ENCODE results near the gene TMEM50A.
A peak's percentile ranks its signal among the peaks of the same experiment; 100 is the strongest.
"Not testable (repeated sequence)": the region's sequence is repeated elsewhere in the genome, so short reads cannot be mapped to it uniquely, and the experiment has no call there.

TMEM50A gene

GRCh38 chr1:25337483-25338187 lies 499 bp upstream of the TMEM50A start:
- DNase-seq, result peak; percentile 58

DNA sequence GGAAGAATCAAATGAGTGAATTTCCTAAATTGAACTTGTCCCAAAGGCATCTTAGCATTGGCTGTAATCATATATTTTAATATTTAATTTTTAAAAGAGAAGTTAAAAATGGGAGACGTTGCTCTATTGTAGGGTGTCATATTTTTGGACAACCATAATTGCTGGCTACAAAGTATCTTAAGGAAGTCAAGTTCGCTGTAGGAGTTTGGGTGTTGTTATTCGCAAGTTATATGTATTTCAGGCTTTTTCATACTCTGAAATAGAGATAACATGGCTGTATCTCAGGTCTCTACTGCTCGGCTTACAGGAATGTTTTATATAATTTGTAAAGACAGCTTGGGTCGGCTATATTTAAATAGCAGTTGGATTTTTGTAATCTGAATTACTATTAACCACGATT lies 852 bp downstream of the TMEM50A start:
- no peak for DNase-seq

DNA sequence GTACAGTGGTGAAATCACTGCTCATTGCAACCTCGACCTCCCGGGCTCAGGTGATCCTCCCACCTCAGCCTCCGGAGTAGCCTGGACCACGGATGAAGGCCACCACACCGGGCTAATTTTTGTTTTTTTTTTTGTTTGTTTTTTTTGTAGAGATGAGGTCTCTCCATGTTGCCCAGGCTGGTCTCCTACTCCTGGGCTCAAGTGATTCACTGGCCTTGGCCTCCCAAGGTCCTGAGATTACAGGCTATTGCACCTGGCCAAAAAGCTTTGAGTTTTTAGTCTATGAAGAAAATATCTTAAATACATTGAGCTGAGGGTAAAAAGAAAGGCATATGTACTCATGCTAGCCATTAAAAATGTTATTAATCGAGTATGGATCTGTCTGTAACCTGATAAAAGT lies 3.6 kb downstream of the TMEM50A start:
- DNase-seq, result no peak

GRCh38 chr1:25342846-25343245 lies 4.7 kb downstream of the TMEM50A start:
- DNase-seq, result no peak

DNA sequence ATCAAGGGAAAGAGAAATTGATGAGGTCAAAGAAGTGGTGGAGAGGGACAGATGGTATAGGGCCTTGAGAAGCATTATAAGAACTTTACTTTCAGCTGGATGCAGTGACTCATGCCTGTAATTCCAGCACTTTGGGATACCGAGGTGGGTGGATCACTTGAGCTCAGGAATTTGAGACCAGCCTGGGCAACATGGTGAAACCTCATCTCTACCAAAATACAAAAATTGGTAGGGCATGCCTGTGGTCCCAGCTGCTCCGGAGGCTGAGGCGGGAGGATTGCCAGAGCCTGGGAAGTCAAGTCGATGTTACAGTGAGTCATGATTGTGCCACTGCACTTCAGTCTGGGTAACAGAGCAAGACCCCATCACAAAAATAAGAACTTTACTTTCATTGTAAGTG lies 5.7 kb downstream of the TMEM50A start:
- DNase-seq, result no peak

GRCh38 chr1:25347556-25347955 lies 9.4 kb downstream of the TMEM50A start:
- no peak for DNase-seq

GRCh38 chr1:25349606-25350005 lies 11.5 kb downstream of the TMEM50A start:
- DNase-seq, result no peak

DNA sequence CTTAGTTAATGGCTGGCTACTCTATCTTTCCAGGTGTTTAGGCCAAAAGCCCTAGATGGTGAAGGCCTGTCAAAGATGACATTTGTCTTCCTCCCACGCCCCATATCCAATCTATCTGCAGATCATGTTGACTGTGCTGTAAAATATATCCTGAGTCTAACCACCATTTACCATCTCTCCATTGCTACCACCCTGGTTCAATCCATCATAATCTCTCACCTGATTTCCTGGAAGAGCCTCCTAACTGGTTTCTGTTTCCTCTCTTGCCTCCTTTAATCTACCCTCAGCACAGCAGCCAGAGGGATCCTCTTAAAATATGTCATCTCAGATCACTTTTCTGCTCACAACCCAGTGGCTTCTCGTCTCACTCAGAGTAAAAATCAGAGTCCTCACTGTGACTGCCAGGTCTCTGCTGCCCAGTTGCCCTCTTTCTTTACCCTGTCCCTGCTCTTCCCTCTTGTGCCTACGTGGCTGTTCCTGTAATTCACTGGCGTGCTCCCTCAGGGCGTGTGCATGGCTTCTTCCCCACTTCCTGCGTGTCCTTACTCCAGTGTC lies 17.8 kb downstream of the TMEM50A start:
- DNase-seq, result peak; percentile 11

- no peak for DNase-seq
These were observed 18.3 kb downstream of the TMEM50A start for GRCh38 chr1:25356441-25356840.

GRCh38 chr1:25356848-25357247 lies 18.7 kb downstream of the TMEM50A start:
- no peak for DNase-seq

- no peak for DNase-seq
These were observed 22.8 kb downstream of the TMEM50A start for GRCh38 chr1:25360596-25361581.

DNA sequence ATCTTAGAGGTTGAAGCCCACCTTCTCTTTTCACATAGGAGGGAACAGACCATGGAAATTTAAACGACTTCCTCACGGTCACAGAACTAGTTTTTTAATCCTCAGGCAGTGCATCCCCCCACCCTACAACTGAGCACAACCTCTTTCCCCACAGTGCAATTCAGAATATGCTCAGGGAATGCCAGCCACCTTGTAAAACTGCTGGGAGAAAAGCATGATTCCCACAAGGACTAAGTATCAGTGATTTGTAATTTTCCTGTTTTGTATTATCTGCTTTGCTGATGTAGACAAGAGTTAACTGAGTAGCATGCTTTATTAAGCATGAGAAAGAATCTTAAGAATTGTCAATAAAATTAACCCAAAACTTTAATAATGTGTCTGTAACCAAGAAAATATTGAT lies 23.8 kb downstream of the TMEM50A start:
- DNase-seq, result no peak

GRCh38 chr1:25362634-25363559 lies 24.8 kb downstream of the TMEM50A start:
- DNase-seq, result not testable (repeated sequence)

DNA sequence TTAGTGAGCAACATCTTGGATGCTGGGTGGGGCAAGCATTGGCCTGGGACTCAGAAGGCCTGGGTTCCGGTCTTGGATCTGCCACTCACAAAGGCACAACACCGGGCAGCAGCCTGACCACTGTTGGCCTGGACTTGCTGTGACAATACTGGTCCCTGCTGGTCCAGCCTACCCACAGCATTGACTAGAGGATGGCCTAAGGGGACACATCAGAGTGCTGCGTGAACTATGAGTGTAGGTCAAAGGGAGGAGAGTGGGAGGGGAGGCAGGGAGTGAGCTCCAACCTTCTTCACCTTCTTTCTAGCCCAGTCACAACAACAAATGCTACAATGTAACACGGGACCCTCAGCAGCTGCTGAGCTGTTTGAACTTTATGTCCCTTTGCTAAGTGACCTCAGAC lies 31.1 kb downstream of the TMEM50A start:
- no peak for DNase-seq

- not testable (repeated sequence) for DNase-seq
These were observed 31.6 kb downstream of the TMEM50A start for GRCh38 chr1:25369691-25370271.

GRCh38 chr1:25371757-25372156 lies 33.6 kb downstream of the TMEM50A start:
- DNase-seq, result not testable (repeated sequence)

DNA sequence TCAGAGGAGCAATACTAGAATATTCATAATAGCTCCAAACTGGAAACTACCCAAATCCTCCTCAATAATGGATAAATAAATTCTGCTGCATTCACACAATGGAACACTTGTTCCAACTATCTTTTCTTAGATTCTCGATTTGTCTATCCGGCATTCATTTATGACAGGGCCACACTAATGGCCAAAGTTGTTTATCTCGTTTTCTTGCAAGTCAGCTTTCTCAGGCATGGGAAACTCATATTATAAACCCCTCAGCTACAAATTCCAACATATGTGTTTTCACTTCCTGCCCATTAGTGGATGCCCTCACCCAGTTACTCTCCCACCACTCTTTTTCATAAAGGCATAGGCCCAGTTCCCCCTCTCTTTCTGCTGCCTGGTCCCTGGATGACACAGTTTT lies 40.2 kb downstream of the TMEM50A start:
- DNase-seq, result not testable (repeated sequence)

DNA sequence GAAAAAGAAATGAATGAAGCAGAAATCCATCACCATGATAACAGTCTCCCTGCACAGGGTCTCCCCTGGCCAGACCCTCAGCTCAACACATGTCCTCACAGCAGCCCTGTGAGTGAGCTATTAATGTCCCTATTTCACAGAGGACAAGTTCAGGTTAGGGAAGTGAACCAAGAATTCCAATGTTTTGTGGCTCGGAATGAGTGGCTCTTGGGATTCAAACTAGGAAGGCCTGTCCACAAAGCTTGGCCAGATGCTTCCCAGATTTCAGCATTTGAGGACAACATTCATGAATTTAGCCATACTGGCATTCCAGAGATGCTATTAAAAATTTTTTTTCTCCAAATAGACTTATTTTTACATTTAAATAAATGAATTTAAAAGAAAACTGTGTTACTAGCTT lies 44.4 kb downstream of the TMEM50A start:
- DNase-seq, result not testable (repeated sequence)

DNA sequence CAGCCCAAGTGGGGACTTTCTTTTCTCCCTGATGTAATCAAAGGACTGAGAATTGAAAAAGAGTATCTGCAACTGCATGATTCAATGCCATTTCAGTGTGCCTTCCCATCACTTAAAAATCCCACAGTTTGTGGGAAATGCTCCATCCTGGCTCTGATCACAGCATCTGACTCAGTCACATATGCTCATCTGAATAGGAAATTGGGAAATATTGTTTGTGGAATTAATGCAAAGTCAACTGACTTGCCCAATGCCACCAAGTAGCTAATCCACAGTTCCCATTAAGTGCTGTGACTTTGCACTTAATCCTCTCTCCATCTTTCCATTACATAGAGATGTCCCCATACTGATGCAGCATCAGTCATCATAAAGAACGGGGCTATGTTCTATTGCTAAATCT lies 45.0 kb downstream of the TMEM50A start:
- not testable (repeated sequence) for DNase-seq

DNA sequence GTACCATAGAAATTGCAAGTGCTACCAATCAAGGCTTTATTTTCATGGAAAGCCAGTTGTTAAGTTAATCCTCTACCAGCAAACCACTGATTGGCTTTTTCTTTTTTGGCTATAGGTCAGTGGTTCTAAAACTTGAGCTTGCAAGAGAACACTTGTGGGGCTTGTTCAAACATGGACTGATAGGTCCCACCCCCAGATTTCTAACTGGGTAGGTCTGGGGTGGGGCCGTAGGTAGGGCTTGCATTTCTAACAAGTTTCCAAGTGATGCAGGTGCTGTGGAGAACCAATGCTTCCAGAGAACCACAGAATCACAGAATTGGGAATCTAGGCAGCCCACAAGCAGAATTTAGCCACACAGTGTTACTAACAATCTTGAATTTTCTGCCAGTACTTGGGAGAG lies 45.7 kb downstream of the TMEM50A start:
- DNase-seq, result not testable (repeated sequence)

DNA sequence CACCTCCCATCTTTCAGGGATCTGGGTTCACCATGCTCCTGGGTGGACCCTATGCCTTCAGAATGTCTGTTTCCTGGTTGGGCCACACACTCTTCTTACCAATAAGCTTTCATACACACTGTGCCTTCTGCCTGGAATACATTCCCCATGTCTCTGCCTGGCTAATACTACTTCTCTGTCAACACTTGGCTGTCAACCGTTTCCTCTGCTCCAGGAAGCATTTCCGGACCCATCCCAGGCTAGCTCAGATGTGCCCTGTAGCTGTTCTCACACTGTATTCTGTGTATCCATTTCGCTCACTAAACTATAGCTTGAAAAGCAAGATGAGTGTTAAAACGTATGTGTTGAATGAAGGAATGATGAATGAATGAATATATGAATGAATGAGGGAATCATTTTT lies 49.0 kb downstream of the TMEM50A start:
- DNase-seq, result not testable (repeated sequence)

DNA sequence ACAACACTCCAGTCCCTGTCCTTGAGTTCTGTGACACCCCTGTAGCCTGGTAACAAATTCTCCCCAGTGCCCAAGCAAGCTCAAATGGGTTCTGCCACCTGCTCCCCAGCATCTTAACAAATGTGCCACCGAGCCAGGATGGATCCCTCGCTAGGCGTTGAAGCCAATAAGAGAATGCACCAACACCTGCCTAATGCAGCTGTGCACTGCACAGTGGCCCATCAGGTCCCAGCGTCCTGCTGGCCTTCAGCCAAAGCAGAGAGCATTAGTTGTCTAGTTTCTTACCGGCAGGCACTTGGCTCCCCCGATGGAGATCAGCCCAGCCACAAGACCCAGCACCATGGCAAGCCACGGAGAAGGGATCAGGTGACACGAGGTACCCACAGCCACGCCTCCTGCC lies 50.6 kb downstream of the TMEM50A start:
- not testable (repeated sequence) for DNase-seq

All from CD4-positive, alpha-beta T cell treated with Interleukin-10 for 1 hour (primary cell).